Measurements from ENCODE around the gene C8A. TPM values are rescaled to one million over a fixed set of nuclear protein-coding genes. Genes with fewer than 3 reads are reported as not detected.

Gene C8A
- total and polyA plus RNA-seq, 12 donors, result 0.09 TPM; not detected in 11

DNA sequence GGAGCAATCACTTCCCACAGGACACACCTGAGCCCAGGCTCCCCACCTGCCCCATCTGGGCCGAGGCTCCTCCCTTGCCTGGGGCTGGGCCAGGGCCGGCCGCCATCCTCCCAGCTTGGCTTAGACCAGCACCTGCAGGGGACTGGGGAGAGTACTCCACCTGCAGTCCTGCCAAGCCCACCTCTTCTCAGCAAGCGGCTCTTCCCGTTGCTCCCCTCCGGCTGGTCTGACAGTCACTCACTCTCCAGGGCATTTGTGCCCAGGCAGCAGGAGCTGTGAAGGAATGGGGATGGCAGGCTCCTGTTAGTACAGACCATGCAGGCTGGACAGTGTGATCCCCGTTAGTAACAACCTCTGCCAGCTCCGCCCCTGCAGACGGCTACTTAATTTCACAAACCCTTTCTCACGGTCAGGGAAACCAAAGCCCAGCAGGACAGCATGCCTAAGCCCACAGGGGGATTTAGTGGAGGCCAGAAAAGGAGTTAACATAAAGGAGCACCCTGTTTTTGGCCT lies 35.2 kb upstream of the C8A start, which contains the start of gene FYB2:
Gene FYB2 (minus strand): TSS at position 18 of the 513 bp plus-strand sequence. CDS start 114 bp downstream, outside the sequence.
- Histone ChIP-seq H3K9me3 (peaks cover 0 to 10% (median 0%) of the 10 kb centered on the region in 11 donors), H3K27ac (peak within 1 kb of the TSS; percentile 76 to 85 (median 80)), H3K27me3 (peaks cover 0 to 3% (median 0%) of the 10 kb centered on the region in 7 donors), H3K4me3 (peak within 1 kb of the TSS in 9 of 10 donors; percentile 8 to 45 (median 33)), H3K36me3 (no peaks in the 10 kb centered on the region), H3K4me1 (peaks cover 0 to 32% (median 9%) of the 10 kb centered on the region in 9 donors)
- intact Hi-C loops (cut with DNase I), result loop anchor here in 5 of 10 donors (2.0 to 10.0 kb wide), 5 partner anchors 21 to 1535 kb away; partner anchors contain the start of gene PRKAA2 (in 2 of the 5)
- ATAC-seq (peak in 7 of 8 donors; percentile 12 to 66 (median 51)), DNase-seq (peak in 1 of 2 donors; percentile 25)
- 60 to 71% methylated on average over 10 of the region's 10 CpGs for WGBS, 2 donors
- TF ChIP-seq, protein P1, sequence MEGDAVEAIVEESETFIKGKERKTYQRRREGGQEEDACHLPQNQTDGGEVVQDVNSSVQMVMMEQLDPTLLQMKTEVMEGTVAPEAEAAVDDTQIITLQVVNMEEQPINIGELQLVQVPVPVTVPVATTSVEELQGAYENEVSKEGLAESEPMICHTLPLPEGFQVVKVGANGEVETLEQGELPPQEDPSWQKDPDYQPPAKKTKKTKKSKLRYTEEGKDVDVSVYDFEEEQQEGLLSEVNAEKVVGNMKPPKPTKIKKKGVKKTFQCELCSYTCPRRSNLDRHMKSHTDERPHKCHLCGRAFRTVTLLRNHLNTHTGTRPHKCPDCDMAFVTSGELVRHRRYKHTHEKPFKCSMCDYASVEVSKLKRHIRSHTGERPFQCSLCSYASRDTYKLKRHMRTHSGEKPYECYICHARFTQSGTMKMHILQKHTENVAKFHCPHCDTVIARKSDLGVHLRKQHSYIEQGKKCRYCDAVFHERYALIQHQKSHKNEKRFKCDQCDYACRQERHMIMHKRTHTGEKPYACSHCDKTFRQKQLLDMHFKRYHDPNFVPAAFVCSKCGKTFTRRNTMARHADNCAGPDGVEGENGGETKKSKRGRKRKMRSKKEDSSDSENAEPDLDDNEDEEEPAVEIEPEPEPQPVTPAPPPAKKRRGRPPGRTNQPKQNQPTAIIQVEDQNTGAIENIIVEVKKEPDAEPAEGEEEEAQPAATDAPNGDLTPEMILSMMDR (IDR thresholded peaks at IDR 0.05), result no peak

DNA sequence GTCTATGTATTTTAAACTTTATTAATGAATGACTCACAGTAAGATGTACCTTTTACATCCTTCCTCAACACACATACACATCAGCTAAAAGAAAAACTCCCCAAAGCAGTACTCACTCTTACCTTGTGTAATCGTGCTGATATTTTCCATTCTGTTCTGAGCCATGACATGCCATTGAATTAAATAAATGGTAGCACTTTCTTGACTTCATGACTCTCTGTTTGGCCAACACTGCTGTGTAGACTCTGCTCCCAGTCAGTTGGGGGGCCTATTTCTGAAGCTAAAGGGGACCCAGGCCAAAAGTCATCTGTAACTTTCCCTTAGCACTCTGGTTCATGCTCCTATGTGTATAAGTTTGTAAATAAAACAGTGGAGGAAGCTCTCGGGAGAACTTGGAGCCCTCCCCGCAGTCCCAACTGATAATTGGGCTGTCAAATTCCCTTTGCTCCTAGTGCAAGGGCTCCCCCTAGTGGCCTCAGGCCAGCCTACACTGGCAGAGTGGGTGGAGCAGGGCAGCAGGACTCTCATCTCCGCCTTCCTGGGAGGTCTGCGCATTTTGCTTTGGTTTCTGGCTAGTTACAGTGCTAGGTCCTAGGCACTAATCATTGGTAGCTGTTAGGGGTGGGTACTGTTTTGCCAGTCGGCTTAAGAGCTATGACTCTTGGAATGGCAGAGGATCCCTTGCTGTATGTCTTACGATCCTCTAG lies 33.7 kb upstream of the C8A start:
- 21 to 22% methylated on average over 7 of the region's 7 CpGs for WGBS, 2 donors
- Histone ChIP-seq H3K36me3 (no peaks in the 10 kb centered on the region), H3K4me3 (no peak overlapping the region), H3K4me1 (peaks cover 0 to 32% (median 9%) of the 10 kb centered on the region in 9 donors), H3K27me3 (peaks cover 0 to 3% (median 0%) of the 10 kb centered on the region in 7 donors), H3K9me3 (no peaks in the 10 kb centered on the region), H3K27ac (no peak overlapping the region)
- DNase-seq (peak; percentile 79), ATAC-seq (peak; percentile 57 to 79 (median 70))
- TF ChIP-seq, protein P1 (IDR thresholded peaks at IDR 0.05), result peak; percentile 85 to 95 (median 92)
- intact Hi-C loops (cut with DNase I), result loop anchor here in 5 of 10 donors (1.0 to 10.0 kb wide), 5 partner anchors 59 to 1536 kb away; no protein-coding TSS in a partner anchor

DNA sequence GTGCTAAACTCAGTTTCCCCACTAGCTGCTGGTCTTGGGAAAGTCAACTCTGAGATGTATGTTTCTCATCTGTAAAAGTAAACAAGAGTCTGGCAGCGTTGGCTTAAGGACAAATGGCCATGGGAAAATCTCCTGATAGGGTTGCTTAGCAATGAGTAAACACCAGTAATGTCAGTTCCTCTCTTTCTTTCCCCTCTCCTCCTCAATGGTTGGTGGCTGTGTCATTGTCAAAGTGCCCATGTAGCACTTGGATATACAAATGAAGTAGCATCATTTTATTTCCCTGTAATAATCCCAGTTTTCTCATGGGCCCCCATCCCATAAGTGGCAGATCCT lies 33.2 kb upstream of the C8A start:
- Histone ChIP-seq H3K36me3 (no peaks in the 10 kb centered on the region), H3K4me3 (no peak overlapping the region), H3K27ac (no peak overlapping the region), H3K27me3 (peaks cover 0 to 3% (median 0%) of the 10 kb centered on the region in 7 donors), H3K9me3 (no peaks in the 10 kb centered on the region), H3K4me1 (peaks cover 0 to 32% (median 9%) of the 10 kb centered on the region in 9 donors)
- ATAC-seq (no peak), DNase-seq (no peak)
- TF ChIP-seq, protein P1 (IDR thresholded peaks at IDR 0.05), result no peak
- intact Hi-C loops (cut with DNase I), result loop anchor here in 5 of 10 donors (1.0 to 10.0 kb wide), 5 partner anchors 59 to 1537 kb away; no protein-coding TSS in a partner anchor
- 0% methylated on average over 1 of the region's 1 CpG for WGBS, 2 donors

DNA sequence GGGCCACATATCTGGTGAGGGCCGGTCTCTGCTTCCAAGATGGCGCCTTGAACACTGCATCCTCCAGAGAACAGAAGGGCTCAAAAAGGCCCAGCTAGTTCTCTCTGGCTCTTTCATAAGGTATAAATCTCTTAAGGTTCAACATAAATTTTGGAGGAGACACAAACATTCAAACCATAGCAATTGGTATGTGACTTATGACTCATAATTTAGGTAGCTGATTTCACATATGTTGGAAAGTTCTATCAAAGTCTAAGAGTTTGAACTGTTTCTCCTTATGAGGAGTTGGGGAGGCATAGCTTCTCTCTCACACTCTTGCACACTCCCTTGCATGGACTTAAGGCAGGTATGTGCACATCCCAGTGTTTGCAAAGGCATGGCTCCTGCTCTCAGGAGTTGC lies 30.3 kb upstream of the C8A start:
- no peak for ATAC-seq
- no peak for DNase-seq
- no peaks in the 10 kb centered on the region for H3K9me3 ChIP-seq
- peaks cover 0 to 23% (median 6%) of the 10 kb centered on the region in 9 donors for H3K4me1 ChIP-seq
- no peak overlapping the region for H3K4me3 ChIP-seq
- H3K27me3 ChIP-seq, result peaks cover 0 to 8% (median 0%) of the 10 kb centered on the region in 7 donors
- TF ChIP-seq, protein P1 (IDR thresholded peaks at IDR 0.05), result no peak
- H3K27ac ChIP-seq, result no peak overlapping the region
- intact Hi-C loops (cut with DNase I), result loop anchor here in 4 of 10 donors (5.0 to 10.0 kb wide), 3 partner anchors 62 to 1539 kb away; no protein-coding TSS in a partner anchor
- H3K36me3 ChIP-seq, result no peaks in the 10 kb centered on the region
- WGBS, 2 donors, result 72 to 80% methylated on average over 2 of the region's 2 CpGs

Data from heart right ventricle (tissue), 16 donors.